ENCODE results near the gene PPARGC1A. TPM values are rescaled to one million over a fixed set of nuclear protein-coding genes. Genes with fewer than 3 reads are reported as not detected.

PPARGC1A gene
- total and polyA plus RNA-seq, 2 of the 13 experiments (the other 11 are each of a cell fraction or from before 2014, with no cell fraction given) = 20.7 to 37.3 TPM

GRCh38 chr4:23924556-23924955, 34.7 kb upstream of the PPARGC1A start (continued):
- TF ChIP-seq STAT6 (CRISPR knock-in tag; IDR thresholded peaks at IDR 0.05; ENCODE audit: borderline replicate concordance) (no peak), ZBTB42 (CRISPR knock-in tag; IDR thresholded peaks at IDR 0.05) (no peak)

GRCh38 chr4:23923840-23924239, 34.0 kb upstream of the PPARGC1A start:
- BruUV-seq (replicated peaks) = no TSS peak
- CTCF ChIA-PET (ENCODE audit: low intra/inter-chr PET ratio, low total read pairs) = no interaction called here

More at GRCh38 chr4:23923840-23924239, 34.0 kb upstream of the PPARGC1A start:
- no peaks in the 10 kb centered on the region for H4K20me1 ChIP-seq (ENCODE audit: insufficient read depth, low read length)
- DNase-seq (ENCODE audit: low spot score) (peak; percentile 8), ATAC-seq (peak; percentile 90), FAIRE-seq (no peak)
- peaks cover 26% of the 10 kb centered on the region for H3K4me1 ChIP-seq (ENCODE audit: insufficient read depth, low read length)
- H3K9ac ChIP-seq (ENCODE audit: insufficient read depth, low read depth, low read length) = no peak overlapping the region
- peaks cover 0 to 16% of the 10 kb centered on the region in 2 experiments; a peak in 3 of 5 replicates for H3K27me3 ChIP-seq (ENCODE audit: control insufficient read depth in 1 of 2, insufficient read depth in 2 of 2, low read length in 2 of 2)
- H3K36me3 ChIP-seq (replicated peaks in 1 of 2; ENCODE audit: control insufficient read depth in 1 of 2, insufficient read depth in 2 of 2, low read length in 2 of 2) = no peaks in the 10 kb centered on the region
- in situ Hi-C loops (cut with HindIII; ENCODE audit: extremely low pct_ligation_motif_present, low pct_unique_long_range_greater_than_20kb) = no loop called here
- no peak overlapping the region for H3K4me2 ChIP-seq (ENCODE audit: low read depth, low read length)
- POLR2A ChIA-PET = no interaction called here
- TF ChIP-seq STAG1 (CRISPR knock-in tag; IDR thresholded peaks at IDR 0.05) = peak; percentile 66
- no peak for TF ChIP-seq ZNF513 (CRISPR knock-in tag; conservative IDR thresholded peaks at IDR 0.05)
- no peak for TF ChIP-seq ARNTL (CRISPR knock-in tag; IDR thresholded peaks at IDR 0.05)
- TF ChIP-seq CTCF (CRISPR knock-in tag; IDR thresholded peaks at IDR 0.05) = peak; percentile 54
- TF ChIP-seq HMG20B (CRISPR knock-in tag; conservative IDR thresholded peaks at IDR 0.05) = no peak
- no peak for TF ChIP-seq ZNF780A (CRISPR knock-in tag; IDR thresholded peaks at IDR 0.05)
- no peak overlapping the region for H3K4me3 ChIP-seq (replicated peaks in 1 of 3; ENCODE audit: insufficient read depth in 1 of 3, low read depth in 2 of 3, low read length in 3 of 3)
- no peaks in the 10 kb centered on the region for H3K9me3 ChIP-seq (ENCODE audit: low read length)
- intact Hi-C loops (cut with micrococcal nuclease; ENCODE audit: unreplicated experiment) = loop anchor here (2.0 kb wide), 1 partner anchor 149 kb away; no protein-coding TSS in a partner anchor
- H2AFZ ChIP-seq (ENCODE audit: low read length) = no peak overlapping the region
- no peaks in the 10 kb centered on the region for H3K79me2 ChIP-seq (ENCODE audit: insufficient read depth, low read length)
- H3K27ac ChIP-seq (ENCODE audit: extremely low read length, insufficient read depth, low read length) = no peak overlapping the region

All from HepG2 (cell line).